HCEC 1CT (cell line): ENCODE measurements around the gene TTLL8.

Experiments
- DNase-seq: peaks from one replicate; pipeline ENCODE4 v3.0.0-alpha.2; 2017

Gene TTLL8

DNA sequence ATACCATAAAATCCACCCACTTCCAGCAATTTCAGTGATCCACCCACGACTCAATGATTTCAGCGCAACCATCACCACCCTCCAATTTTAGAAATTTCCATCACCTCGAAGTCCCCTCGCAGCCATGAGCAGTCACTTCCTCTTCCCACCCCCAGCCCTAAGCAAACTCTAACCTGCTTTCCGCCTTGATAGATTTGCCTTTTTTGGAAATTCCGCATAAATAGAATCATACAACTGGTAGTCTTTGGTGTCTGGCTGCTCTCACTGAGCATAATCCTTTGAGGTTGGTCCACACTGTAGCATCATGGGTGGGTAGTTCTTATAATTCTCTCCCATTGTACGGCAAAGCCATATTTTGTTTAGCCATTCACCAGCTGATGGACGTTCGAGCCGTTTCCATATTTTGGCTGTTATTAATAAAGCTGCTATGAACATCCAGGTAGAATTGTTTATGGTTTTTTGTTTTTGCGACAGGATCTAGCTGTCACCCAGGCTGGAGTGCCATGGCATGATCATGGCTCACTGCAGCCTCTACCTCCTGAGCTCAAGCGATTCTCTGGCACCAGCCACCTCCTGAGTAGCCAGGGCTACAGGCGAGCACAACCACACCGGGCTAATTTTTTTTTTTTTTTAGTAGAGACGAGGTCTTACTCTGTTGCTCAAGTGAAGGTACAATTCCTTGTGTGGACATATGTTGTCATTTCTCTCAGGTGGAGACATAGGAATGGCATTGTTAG, 81.5 kb downstream of the TTLL8 start:
- DNase-seq: no peak

DNA sequence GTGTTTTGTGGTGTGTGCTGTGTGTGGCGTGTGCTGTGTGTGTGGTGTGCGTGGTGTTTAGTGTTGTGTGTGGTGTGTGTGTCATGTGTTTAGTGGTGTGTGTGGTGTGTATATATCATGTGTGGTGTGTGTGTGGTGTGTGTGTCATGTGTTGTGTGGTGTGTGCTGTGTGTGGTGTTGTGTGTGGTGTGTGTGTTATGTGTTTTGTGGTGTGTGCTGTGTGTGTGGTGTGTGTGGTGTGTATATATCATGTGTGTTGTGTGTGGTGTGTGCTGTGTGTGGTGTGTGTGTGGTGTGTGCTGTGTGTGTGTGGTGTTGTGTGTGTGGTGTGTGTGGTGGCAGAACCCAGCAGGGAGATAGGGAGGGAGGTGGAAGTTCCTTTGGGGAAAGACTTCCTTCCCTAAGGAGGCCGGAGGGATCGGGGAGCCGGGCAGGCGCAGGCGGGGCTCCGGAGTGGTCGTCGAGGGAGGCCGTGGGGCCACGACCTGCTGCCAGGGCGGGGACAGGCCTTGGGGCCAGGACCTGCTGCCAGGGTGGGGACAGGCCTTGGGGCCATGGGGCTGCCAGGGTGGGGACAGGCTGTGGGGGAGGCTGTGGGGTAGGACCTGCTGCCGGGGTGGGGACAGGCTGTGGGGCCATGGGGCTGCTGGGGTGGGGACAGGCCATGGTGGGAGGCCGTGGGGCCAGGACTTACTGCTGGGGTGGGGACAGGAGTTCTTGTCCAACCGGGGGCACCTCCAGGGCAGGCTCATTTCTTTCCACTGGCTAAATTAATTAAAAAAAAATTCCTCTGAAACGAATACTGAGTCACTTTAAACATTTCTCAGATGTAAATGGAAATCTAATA, 82.3 kb downstream of the TTLL8 start:
- no peak for DNase-seq

DNA sequence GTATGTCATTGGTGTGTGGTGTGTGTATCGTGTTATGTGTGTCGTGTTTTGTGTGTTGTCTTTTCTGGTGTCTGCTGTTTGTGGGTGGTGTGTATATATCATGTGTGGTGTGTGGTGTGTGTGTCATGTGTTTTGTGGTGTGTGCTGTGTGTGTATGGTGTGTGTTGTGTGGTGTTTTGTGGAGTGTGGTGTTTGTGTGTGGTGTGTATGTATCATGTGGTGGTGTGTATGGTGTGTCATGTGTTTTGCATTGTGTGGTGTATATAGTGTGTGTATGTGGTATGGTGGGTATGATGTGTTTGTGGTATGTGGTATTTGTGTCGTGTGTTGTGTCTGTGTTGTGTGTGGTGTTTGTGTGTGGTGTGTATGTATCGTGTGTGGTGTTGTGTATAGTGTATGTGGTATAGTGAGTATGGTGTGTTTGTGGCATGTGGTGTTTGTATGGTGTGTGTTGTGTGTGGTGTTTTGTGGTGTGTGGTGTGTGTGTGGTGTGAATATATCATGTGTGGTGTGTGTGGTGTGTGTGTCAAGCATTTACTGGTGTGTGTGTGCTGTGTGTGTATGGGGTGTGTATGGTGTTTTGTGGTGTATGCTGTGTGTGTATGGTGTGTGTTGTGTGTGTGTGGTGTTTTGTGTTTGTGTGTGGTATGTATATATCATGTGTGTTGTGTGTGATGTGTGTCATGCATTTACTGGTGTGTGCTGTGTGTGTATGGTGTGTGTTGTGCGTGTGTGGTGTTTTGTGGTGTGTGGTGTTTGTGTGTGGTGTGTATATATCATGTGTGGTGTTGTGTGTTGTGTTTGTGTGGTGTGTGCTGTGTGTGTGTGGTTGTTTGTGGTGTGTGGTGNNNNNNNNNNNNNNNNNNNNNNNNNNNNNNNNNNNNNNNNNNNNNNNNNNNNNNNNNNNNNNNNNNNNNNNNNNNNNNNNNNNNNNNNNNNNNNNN, 84.8 kb downstream of the TTLL8 start:
- no peak for DNase-seq

DNA sequence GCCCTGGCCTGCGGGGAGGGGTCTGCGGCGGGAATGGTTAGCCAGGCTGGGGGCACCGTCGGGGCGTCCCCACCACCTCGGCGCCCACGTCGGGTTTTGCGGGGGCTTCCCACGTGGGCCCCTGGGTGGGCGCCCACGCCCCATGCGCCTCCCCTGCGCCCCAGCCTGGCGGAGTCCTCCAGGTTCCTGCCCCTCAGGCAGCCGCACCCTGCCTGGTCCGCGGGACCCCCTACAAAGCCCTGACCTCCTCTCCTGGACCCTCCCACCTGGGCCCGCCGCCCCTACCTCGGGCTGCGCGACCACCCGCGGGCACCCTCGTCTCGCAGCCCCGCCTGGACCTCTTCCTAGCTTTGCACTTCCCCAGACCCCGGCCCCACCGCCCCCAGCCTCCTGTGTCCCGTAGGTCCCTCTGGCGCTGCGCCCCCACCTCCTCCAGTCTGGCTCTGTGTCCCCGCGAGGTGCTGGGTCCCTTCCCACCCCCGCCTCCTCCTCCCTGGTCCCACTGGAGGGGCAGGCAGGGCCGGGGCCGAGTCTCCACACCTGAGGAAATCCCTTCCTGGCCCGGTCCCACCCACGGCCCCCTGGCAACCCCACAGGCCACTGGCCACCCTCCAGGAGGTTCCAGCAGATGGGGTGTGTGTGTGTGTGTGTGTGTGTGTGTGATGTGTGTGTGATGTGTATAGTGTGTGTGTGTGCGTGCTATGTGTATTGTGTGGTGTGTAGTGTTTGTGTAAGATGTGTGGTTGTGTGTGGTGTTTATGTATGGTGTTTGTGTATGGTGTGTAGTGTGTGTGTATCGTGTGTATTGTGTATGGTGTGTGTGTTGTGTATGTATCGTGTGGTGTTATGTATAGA, 85.7 kb downstream of the TTLL8 start:
- no peak for DNase-seq

DNA sequence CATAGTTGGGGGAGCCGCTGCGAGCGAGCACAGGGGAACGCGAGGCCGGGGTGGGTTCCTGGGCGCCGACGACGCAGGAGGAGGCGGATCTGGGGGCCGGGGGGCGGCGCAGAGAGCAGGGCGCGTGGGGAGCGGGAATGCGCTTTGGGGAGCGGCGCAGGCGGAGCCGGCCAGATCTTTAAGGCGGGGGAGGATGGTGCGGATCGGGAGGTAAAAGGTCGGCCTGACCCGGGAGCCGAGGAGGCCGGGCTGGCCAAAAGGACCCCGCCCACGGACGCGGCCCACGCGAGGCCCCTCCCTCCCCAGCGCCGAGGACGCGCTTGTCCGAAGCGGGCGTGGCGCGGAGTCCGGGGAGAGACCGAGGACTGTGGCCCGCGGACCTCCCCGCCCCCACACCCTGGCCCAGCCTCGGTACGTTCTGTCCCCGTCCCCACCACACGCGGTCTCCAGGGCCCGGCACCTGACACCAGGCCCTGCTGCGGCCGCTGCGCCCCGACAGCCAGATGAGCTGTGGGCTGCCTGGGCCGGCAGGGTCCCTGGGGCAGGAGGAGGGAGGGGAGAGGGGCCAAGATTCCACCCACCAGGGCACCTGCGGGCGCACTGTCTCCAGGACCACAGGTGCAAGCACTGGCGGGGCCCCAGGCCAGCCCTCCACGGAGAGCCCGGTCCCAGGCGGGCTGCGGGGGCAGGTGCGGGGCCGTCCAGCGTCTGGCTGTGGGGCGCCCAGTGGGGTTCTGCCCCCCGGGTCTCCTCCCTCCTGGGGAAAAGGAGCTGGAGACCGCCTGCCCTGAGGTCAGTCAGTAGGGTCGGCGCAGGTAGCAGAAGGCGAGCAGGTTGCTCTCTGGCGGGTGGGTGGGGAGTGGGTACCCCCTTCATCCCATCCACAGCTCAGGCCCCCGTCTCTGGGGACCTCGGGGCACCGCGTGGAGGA, 86.6 kb downstream of the TTLL8 start:
- DNase-seq: peak; percentile 70

DNA sequence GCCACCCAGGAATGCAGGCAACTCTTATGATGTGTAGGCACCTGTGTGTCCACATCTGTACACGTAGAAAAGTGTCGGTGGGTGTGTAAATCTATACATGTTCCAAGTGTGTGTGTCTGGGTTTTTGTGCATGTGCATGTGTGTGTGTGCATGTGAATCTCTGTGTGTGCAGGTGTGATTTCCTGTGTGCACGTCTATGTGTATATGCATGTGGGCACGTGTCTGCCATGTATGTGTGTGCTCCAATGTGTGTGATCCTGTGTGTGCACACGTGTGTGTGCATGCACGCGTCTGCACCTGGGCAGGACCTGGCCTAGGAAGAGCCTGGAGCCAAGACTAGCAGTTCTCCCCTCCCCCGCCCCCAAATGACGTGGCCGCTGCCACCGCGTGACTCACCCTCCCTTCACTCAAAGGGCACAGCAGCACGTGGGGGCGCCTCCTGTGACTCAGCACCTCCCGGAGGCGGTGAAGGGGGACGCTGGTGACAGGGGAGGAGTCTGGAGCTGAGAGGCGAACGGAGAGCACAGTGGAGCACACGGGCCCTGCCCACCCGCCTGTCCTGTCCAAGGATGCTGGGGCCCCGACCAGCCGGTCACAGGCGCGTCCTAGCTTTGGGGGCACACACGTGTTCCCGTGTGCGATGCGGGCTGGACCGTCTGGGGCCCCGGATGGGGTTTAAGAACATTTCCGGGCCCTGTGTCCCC, 87.4 kb downstream of the TTLL8 start:
- DNase-seq: peak; percentile 95

DNA sequence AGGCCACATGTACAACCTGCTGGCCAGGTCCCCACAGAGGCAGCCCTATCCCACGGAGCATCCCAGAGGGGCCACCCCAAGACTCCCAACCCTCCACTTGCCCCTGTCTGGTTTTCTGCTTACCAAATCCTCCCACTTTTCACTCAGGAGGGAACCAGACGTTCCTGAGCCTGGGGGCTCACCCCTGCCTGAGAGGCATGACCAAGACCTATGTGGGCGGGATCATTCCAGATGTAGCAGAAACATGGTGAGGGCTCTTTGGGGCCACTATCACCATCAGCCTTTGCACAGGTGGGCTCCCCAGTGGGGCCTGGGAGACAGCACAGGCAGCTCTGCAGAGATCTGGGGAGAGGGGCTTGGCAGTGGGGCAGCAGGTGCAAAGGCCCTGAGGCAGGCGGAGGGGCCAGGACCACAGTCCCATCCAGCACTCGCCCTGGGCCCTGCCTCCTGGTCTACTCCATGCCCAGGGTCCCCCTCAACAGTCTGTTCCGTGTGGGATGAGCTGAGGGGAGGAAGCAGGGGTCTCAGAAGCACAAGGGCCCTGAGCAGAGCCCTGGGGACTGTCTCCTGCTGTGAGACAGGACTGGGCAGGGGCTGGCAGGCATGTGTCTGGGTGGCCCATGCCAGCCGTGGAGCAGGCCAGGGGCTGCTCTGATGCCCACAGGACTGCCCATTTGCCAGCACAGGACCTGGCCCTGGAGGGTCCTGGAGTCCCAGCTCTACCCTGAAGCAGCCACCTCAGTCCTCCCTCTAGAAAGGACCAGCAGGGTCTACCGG, 88.2 kb downstream of the TTLL8 start:
- DNase-seq: no peak

DNA sequence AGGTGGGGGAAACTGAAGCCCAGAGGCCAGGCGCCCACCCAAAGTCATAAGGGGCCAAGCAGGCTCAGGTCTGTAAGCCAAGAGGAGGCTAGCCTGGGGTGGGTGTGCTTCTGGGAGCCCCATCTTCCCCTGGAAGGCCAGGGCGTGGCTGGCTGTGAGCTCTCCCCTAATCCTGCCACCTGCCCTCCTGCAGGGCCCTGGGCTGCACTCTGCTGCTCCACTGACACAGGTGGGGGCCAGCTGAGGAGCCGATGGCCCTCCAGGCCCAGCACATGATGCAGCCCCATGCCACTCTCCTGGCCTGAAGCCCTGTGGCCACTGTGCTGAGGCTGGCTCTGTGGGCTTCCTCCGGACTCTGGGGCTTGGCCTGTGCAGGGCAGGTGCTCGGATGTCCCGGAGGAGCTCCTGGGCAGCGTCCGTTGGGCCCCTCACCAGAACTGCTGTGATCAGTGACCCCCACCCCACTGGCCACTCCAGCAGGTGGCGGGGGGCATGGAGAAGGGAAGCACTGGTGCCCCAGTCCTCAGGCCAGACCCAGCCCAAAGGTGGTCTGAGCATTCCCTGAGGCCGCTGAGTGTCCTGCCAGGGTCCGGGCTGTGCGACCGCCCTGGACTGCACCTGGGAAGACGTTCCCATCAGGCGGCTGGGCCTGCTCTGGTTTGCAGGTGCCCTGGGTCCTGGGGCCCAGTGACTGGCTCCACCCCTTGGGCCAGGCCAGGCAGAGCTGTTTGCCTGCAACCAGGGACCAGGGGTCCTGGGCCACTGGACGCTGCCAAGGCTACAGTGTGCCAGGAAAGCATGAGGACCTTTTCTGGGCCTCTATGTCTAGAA, 89.1 kb downstream of the TTLL8 start:
- DNase-seq: no peak
